Psoas muscle (tissue), 8 donors: Measurements from ENCODE around the gene AIMP2. TPM values are rescaled to one million over a fixed set of nuclear protein-coding genes. Genes with fewer than 3 reads are reported as not detected.

Experiments
- ATAC-seq, 4 donors: fragments of 200-7000 bp; cut with Tn5 transposase; one replicate each; pipeline ENCODE4 v1.9.1; 2020; ENCODE audit warnings: moderate library complexity in 3 of 4, mild to moderate bottlenecking in 2 of 4
- DNase-seq, 2 donors: peaks; one replicate each; pipeline ENCODE4 v3.0.0-alpha.2; 2020
- H3K27ac ChIP-seq: fragments of 200-600 bp; one replicate; pipeline ENCODE4 v1.8.0; 2022
- H3K27me3 ChIP-seq, 3 donors: fragments of 200-600 bp in 1 of 3; one replicate each; pipeline versions ENCODE4 v1.6.1 to v1.8.0; 2013 to 2022; ENCODE audit warnings: low read length in 2 of 3, mild to moderate bottlenecking in 2 of 3, moderate library complexity in 1 of 3; ENCODE audit not compliant: insufficient read depth in 3 of 3
- H3K36me3 ChIP-seq, 2 donors: fragments of 200-600 bp in 1 of 2; one replicate each; pipeline versions ENCODE4 v1.6.1 to v1.8.0; 2013 to 2022; ENCODE audit warnings: low read depth in 1 of 2, mild to moderate bottlenecking in 1 of 2, moderate library complexity in 1 of 2; ENCODE audit not compliant: insufficient read depth in 1 of 2
- H3K4me1 ChIP-seq: fragments of 200-600 bp; one replicate; pipeline ENCODE4 v1.8.0; 2022
- H3K4me3 ChIP-seq: fragments of 200-600 bp; one replicate; pipeline ENCODE4 v1.8.0; 2022; ENCODE audit warnings: mild to moderate bottlenecking
- H3K9me3 ChIP-seq: fragments of 200-600 bp; one replicate; pipeline ENCODE4 v1.8.0; 2022
- WGBS, 3 donors: extraction: QIAGEN DNeasy Blood & Tissue Kit; methylation state at CpG; one replicate each; pipeline versions ENCODE4 v1.1.6 to v1.1.7; 2013; 5-methylcytosine and 5-hydroxymethylcytosine counted together
- intact Hi-C, 2 donors: fragments of 100-400 bp; cut with DNase I; formaldehyde crosslinking; loops; one replicate each; pipeline versions ENCODE4 v1.11.0 to v1.14.2; 2022
- polyA plus RNA-seq, 3 donors: library from polyadenylated mRNA; stranded (reverse); fragments of 200-250 nt; gene quantifications; one replicate each; pipeline ENCODE4 v1.2.3, GENCODE V29; 2013
- total RNA-seq, 4 donors: library from RNA; stranded (reverse); fragmentation: NEBNext Ultra II Directional in 2 of 4; extraction: Animal tissue kit (Norgen Biotek cat#: 25700) in 2 of 4; gene quantifications; one replicate each; pipeline versions ENCODE4 v1.2.1 to v1.2.4, GENCODE V29; 2021 to 2023
- TF ChIP-seq, protein P1 (sequence below): fragments of 200-600 bp; IDR thresholded peaks from one replicate; pipeline ENCODE4 v1.8.0; 2022; ENCODE audit warnings: antibody characterized with exemption
- donor health status: healthy with polysubstance abuse.
- donor health status: DM: no; HTN: no; CAD: no; lungs with moderate emphysema.
- donor health status: Bipolar disorder and iron deficiency.
- donor health status: healthy.
- donor health status: DM: yes; HTN: yes; CAD: no.
- donor health status: DM: no; HTN: no; CAD: no.
- donor health status: DM: no; HTN: no; CAD: no.
- donor health status: DM: yes; HTN: yes; CAD: no.

The AIMP2 gene
- total and polyA plus RNA-seq, 7 donors, result 78.9 to 184 (median 127) TPM

DNA sequence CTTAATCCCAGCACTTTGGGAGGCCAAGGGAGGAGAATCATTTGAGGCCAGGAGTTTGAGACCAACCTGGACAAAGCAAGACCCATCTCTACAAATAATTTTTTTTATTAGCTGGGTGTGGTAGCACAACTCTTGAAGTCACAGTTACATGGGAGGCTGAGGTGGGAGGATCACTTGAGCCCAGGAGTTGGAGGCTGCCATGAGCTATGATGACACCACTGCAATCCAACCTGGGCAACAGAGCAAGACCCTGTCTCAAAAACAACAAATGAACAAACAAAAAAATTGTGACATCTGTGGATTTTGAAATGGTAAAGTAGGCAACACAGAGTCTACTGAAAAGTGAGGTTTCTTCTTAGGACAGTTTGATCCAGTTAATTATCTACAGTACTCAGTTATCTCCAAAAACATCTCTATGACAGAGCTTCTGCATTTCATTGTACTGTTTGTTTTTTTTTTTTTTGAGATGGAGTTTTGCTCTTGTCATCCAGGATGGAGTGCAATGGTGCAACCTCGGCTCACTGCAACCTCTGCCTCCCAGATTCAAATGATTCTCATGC lies 18.8 kb downstream of the AIMP2 start:
- H3K4me1 ChIP-seq, result peaks cover 13% of the 10 kb centered on the region
- TF ChIP-seq, protein P1, sequence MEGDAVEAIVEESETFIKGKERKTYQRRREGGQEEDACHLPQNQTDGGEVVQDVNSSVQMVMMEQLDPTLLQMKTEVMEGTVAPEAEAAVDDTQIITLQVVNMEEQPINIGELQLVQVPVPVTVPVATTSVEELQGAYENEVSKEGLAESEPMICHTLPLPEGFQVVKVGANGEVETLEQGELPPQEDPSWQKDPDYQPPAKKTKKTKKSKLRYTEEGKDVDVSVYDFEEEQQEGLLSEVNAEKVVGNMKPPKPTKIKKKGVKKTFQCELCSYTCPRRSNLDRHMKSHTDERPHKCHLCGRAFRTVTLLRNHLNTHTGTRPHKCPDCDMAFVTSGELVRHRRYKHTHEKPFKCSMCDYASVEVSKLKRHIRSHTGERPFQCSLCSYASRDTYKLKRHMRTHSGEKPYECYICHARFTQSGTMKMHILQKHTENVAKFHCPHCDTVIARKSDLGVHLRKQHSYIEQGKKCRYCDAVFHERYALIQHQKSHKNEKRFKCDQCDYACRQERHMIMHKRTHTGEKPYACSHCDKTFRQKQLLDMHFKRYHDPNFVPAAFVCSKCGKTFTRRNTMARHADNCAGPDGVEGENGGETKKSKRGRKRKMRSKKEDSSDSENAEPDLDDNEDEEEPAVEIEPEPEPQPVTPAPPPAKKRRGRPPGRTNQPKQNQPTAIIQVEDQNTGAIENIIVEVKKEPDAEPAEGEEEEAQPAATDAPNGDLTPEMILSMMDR, result no peak
- no peak overlapping the region for H3K27ac ChIP-seq
- H3K9me3 ChIP-seq, result no peaks in the 10 kb centered on the region
- ATAC-seq (no peak), DNase-seq (no peak)
- H3K36me3 ChIP-seq, result peaks cover 5 to 80% of the 10 kb centered on the region in 2 donors
- H3K27me3 ChIP-seq, result no peaks in the 10 kb centered on the region
- 89 to 100% (median 97%) methylated on average over 1 of the region's 1 CpG for WGBS, 3 donors
- intact Hi-C loops, result no loop called here
- no peak overlapping the region for H3K4me3 ChIP-seq

DNA sequence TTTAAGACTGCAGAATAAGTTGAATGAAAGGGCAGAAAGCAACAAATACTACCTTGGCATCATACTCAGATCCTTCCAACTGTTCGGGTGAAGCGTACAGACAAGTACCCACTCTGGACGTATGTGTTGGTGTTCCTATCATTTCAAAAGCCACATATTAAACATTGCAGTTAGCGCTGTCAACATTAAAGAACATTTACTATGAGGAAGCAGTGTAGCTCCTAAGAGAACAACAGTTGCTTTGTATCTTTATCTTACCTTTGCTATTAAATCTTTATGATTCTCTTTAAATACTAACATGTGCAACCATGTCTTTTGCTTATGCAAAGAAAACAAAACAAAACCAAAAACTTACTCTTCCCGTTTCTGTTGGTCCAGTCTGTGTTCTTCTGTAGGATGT lies 19.5 kb downstream of the AIMP2 start:
- no peak for DNase-seq
- Histone ChIP-seq H3K27me3 (no peaks in the 10 kb centered on the region), H3K27ac (no peak overlapping the region), H3K4me3 (no peak overlapping the region), H3K4me1 (peaks cover 13% of the 10 kb centered on the region), H3K9me3 (no peaks in the 10 kb centered on the region), H3K36me3 (peaks cover 0 to 80% of the 10 kb centered on the region in 2 donors)
- no peak for ATAC-seq
- intact Hi-C loops, result no loop called here
- TF ChIP-seq, protein P1, result no peak
- WGBS, 3 donors, result 89 to 95% (median 90%) methylated on average over 5 of the region's 5 CpGs

DNA sequence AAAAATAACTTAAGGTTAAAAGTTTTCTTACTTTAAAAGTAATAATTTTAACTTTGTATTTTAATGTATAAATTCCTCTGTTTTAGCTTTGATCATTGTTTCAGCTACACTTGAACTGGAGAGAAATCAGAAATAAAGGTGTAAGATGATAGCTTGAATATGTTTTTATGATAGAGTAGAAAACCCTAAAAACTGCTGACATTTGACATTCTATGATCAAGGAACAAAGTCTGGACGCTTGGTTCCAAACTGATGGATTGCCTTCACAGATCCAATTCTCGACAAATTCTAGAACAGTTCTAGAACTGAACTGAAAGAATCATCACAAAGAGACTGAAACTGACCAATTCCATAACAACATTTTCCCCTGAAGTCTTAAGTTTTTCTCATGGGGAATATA lies 21.9 kb downstream of the AIMP2 start, which contains the start of gene ANKRD61:
Gene ANKRD61, plus strand, starts transcription at position 389 of the 400 bp plus-strand sequence. Its CDS starts 0 bp downstream, at position 389.
- ATAC-seq (no peak), DNase-seq (no peak)
- Histone ChIP-seq H3K27me3 (no peaks in the 10 kb centered on the region), H3K9me3 (no peaks in the 10 kb centered on the region), H3K36me3 (peaks cover 4 to 78% of the 10 kb centered on the region in 2 donors), H3K4me1 (peaks cover 13% of the 10 kb centered on the region), H3K27ac (no peak within 1 kb of the TSS), H3K4me3 (no peak within 1 kb of the TSS)
- WGBS, 3 donors, result 68 to 94% (median 92%) methylated on average over 2 of the region's 2 CpGs
- intact Hi-C loops, result no loop called here
- TF ChIP-seq, protein P1, result no peak

DNA sequence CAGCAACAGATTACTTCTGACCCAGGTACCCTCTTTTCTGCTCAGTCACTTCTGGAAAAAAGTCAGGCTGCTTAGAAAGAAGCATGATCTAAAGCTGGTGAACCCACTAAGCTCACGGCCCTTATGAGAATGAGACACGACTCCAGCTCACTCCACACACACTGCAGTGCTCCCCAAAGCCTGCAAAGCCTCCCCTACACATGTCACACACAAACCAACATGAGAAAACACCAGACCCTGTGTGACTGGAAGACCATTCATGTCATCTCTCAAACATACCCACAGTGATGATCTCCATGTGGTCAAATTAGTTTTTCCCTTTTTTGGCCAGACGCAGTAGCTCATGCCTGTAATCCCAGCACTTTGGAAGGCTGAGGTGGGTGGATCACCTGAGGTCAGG lies 22.5 kb downstream of the AIMP2 start:
- WGBS, 3 donors, result 73 to 90% (median 75%) methylated on average over 3 of the region's 3 CpGs
- TF ChIP-seq, protein P1, result no peak
- Histone ChIP-seq H3K36me3 (peaks cover 6 to 78% of the 10 kb centered on the region in 2 donors), H3K27me3 (no peaks in the 10 kb centered on the region), H3K27ac (no peak overlapping the region), H3K4me3 (no peak overlapping the region), H3K4me1 (peaks cover 8% of the 10 kb centered on the region), H3K9me3 (no peaks in the 10 kb centered on the region)
- ATAC-seq (no peak), DNase-seq (no peak)
- intact Hi-C loops, result no loop called here

DNA sequence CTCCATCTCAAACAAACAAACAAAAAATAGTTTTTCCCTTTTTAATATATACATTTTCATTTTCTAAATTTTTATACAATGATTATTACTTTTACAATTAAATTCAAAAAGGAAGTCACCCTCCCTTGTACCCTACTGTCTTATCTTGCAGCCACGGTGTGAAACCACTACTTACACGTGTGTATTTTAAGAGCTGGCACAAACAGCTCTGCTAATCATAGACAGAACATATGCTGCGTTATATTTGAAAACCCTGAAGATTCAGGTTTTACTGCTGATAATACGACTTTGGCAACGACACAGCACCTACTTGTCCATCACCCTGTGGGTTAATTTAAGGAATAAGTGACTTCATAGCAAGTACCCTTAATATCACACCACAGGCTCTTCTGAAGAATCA lies 23.1 kb downstream of the AIMP2 start:
- WGBS, 3 donors, result 48 to 68% (median 59%) methylated on average over 5 of the region's 5 CpGs
- H3K27me3 ChIP-seq, result no peaks in the 10 kb centered on the region
- intact Hi-C loops, result no loop called here
- peaks cover 6 to 78% of the 10 kb centered on the region in 2 donors for H3K36me3 ChIP-seq
- DNase-seq (no peak), ATAC-seq (peak in 1 of 4 donors; percentile 55)
- H3K4me1 ChIP-seq, result peaks cover 6% of the 10 kb centered on the region
- no peak overlapping the region for H3K4me3 ChIP-seq
- no peak overlapping the region for H3K27ac ChIP-seq
- no peaks in the 10 kb centered on the region for H3K9me3 ChIP-seq
- TF ChIP-seq, protein P1, result no peak
